Urinary bladder (tissue), 4 donors: Measurements from ENCODE around the gene KRTAP5-6. TPM values are rescaled to one million over a fixed set of nuclear protein-coding genes. Genes with fewer than 3 reads are reported as not detected.

Experiments
- DNase-seq: peaks from one replicate; pipeline ENCODE4 v3.0.0-alpha.2; 2015; ENCODE audit errors: extremely low spot score
- H3K27ac ChIP-seq: one replicate; pipeline ENCODE4 v1.5.1; 2013; ENCODE audit warnings: low read depth, mild to moderate bottlenecking, moderate library complexity
- H3K36me3 ChIP-seq: one replicate; pipeline ENCODE4 v1.6.1; 2013; ENCODE audit warnings: mild to moderate bottlenecking, moderate library complexity; ENCODE audit not compliant: insufficient read depth
- H3K4me1 ChIP-seq: one replicate; pipeline ENCODE4 v1.6.1; 2013; ENCODE audit warnings: mild to moderate bottlenecking, moderate library complexity; ENCODE audit not compliant: insufficient read depth
- H3K4me3 ChIP-seq: one replicate; pipeline ENCODE4 v1.5.1; 2013; ENCODE audit warnings: low read depth, low read length
- WGBS: extraction: QIAGEN DNeasy Blood & Tissue Kit; methylation state at CpG from one replicate; pipeline ENCODE4 v1.1.7; 2013; 5-methylcytosine and 5-hydroxymethylcytosine counted together
- polyA plus RNA-seq: library from polyadenylated mRNA; stranded (reverse); fragments of 200-250 nt; gene quantifications from one replicate; pipeline ENCODE4 v1.2.3, GENCODE V29; 2013
- total RNA-seq: library from RNA; depleted of rRNA; stranded (reverse); fragments of >200 nt; gene quantifications from one replicate; pipeline ENCODE4 v1.2.3, GENCODE V29; 2014
- donor health status: healthy with polysubstance abuse.
- donor health status: healthy.

The KRTAP5-6 gene
- total and polyA plus RNA-seq, 2 donors = not detected

GRCh38 chr11:1744891-1745700, 48.1 kb downstream of the KRTAP5-6 start:
- Histone ChIP-seq H3K4me3 (no peak overlapping the region), H3K36me3 (no peaks in the 10 kb centered on the region), H3K27ac (no peak overlapping the region), H3K4me1 (no peaks in the 10 kb centered on the region)
- 69% methylated on average over 18 of the region's 18 CpGs for WGBS
- DNase-seq = no peak

DNA sequence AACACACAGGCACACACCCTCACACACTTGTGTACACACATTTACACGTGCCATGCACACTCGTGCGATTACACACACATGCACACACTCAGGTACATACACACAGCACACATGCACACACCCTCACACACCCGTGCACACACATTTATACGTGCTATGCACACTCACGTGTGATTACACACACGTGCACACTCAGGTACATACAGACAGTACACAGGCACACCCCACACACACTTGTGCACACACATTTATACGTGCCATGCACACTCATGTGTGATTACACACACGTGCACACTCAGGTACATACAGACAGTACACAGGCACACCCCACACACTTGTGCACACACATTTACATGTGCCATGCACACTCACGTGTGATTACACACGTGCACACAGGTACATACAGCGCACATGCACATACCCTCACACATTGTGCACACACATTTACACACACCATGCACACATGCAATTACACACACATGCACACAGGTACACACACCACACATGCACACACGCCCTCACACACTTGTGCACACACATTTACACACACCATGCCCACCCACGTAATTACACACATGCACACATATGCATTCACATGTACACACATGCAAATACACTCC, 48.8 kb downstream of the KRTAP5-6 start:
- H3K4me1 ChIP-seq = no peaks in the 10 kb centered on the region
- no peak overlapping the region for H3K27ac ChIP-seq
- no peak overlapping the region for H3K4me3 ChIP-seq
- DNase-seq = no peak
- WGBS = 94% methylated on average over 14 of the region's 14 CpGs
- H3K36me3 ChIP-seq = no peaks in the 10 kb centered on the region

DNA sequence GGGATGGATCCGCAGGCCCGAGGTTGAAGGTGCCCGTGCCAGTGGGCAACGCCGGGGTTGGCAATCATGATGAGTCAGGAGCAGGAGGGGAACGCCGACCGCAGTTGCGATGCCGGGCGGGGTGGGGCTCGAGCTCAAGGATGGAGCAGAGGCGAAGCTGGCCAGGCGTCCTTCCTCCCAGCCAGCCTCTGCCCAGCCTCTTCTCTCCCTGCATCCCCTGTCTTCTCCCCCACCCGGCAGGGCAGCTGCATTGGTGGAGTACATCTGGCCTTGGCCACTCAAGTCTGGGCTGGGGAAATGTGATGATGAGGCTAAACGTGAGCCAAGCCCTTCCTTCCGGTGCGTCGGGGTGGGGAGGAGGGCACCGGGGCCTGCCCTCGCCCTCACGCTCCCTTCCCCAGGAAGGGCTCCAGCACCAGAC, 49.5 kb downstream of the KRTAP5-6 start:
- no peaks in the 10 kb centered on the region for H3K36me3 ChIP-seq
- H3K27ac ChIP-seq = no peak overlapping the region
- H3K4me3 ChIP-seq = no peak overlapping the region
- 90% methylated on average over 22 of the region's 22 CpGs for WGBS
- DNase-seq = no peak
- no peaks in the 10 kb centered on the region for H3K4me1 ChIP-seq

DNA sequence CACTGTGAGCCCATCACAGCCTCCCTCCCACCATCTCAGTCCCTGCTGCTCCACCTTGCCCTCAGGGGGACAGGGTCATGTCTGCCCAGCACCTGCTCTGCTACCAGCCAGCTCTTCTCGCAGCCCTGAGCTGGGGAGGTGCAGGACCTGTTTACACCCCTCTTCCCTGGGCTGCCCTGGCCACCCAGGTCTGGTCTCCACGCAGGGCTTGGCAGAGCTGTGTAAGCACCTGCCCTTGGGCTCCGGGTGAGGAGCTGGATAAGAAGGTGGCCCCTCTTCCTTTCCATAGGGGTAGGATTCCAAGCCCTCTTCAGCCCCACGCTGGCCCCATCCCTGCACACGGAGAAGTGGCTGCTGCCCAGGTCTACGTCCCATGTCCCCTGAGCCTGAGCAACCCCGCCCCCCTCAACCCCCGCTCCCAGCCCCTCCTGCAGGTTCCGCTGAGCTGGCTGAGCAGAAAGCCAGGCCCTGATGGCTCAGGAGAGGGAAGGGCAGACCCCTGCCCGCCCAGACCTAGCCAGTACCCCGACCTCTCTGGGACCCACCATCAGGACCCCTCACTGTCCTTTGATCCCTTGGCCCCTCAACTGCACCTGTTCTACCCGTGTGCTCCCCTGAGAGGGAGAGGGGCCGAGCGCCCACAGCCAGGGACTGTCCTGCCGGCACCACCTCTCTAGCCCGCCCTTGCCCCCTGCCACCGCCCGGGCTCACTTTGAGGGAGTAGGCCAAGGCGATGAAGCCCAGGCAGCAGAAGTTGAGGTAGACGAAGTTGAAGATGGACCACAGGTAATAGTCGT, 50.2 kb downstream of the KRTAP5-6 start:
- WGBS = 88% methylated on average over 21 of the region's 21 CpGs
- DNase-seq = no peak

More for the DNA sequence above, 50.2 kb downstream of the KRTAP5-6 start:
- no peak overlapping the region for H3K27ac ChIP-seq
- H3K4me1 ChIP-seq = no peaks in the 10 kb centered on the region
- no peak overlapping the region for H3K4me3 ChIP-seq
- H3K36me3 ChIP-seq = no peaks in the 10 kb centered on the region

Other genes with a start within 250 kb of the KRTAP5-6 start
- gene MOB2, start 210.4 kb upstream of the KRTAP5-6 start, total RNA-seq = 27.5 TPM
- 120 TPM for gene MOB2, start 210.4 kb upstream of the KRTAP5-6 start, polyA plus RNA-seq
- gene DUSP8, start 124.9 kb upstream of the KRTAP5-6 start, total RNA-seq = 0.85 TPM
- 6.8 TPM for gene DUSP8, start 124.9 kb upstream of the KRTAP5-6 start, polyA plus RNA-seq
- gene KRTAP5-1, start 111.9 kb upstream of the KRTAP5-6 start, total RNA-seq = not detected
- gene KRTAP5-1, start 111.9 kb upstream of the KRTAP5-6 start, polyA plus RNA-seq = not detected
- gene KRTAP5-2, start 98.9 kb upstream of the KRTAP5-6 start, total RNA-seq = not detected
- gene KRTAP5-2, start 98.9 kb upstream of the KRTAP5-6 start, polyA plus RNA-seq = not detected
- gene KRTAP5-3, start 88.7 kb upstream of the KRTAP5-6 start, total RNA-seq = not detected
- gene KRTAP5-3, start 88.7 kb upstream of the KRTAP5-6 start, polyA plus RNA-seq = not detected
- not detected for gene KRTAP5-4, start 75.1 kb upstream of the KRTAP5-6 start, total RNA-seq
- not detected for gene KRTAP5-4, start 75.1 kb upstream of the KRTAP5-6 start, polyA plus RNA-seq
- not detected for gene KRTAP5-5, start 67.4 kb upstream of the KRTAP5-6 start, total RNA-seq
- not detected for gene KRTAP5-5, start 67.4 kb upstream of the KRTAP5-6 start, polyA plus RNA-seq
- gene IFITM10, start 53.4 kb downstream of the KRTAP5-6 start, total RNA-seq = 1.0 TPM
- gene IFITM10, start 53.4 kb downstream of the KRTAP5-6 start, polyA plus RNA-seq = 1.9 TPM
- 76.4 TPM for gene CTSD, start 66.7 kb downstream of the KRTAP5-6 start, total RNA-seq
- 495 TPM for gene CTSD, start 66.7 kb downstream of the KRTAP5-6 start, polyA plus RNA-seq
- gene SYT8, start 137.8 kb downstream of the KRTAP5-6 start, total RNA-seq = 3.4 TPM
- gene SYT8, start 137.8 kb downstream of the KRTAP5-6 start, polyA plus RNA-seq = 35.6 TPM
- gene TNNI2, start 141.8 kb downstream of the KRTAP5-6 start, total RNA-seq = 32.6 TPM
- gene TNNI2, start 141.8 kb downstream of the KRTAP5-6 start, polyA plus RNA-seq = 4.6 TPM
- 50.7 TPM for gene LSP1, start 155.9 kb downstream of the KRTAP5-6 start, total RNA-seq
- 160 TPM for gene LSP1, start 155.9 kb downstream of the KRTAP5-6 start, polyA plus RNA-seq
- gene PRR33, start 194.7 kb downstream of the KRTAP5-6 start, total RNA-seq = not detected
- 0.28 TPM for gene PRR33, start 194.7 kb downstream of the KRTAP5-6 start, polyA plus RNA-seq
- gene TNNT3, start 222.5 kb downstream of the KRTAP5-6 start, total RNA-seq = 61.6 TPM
- 39.3 TPM for gene TNNT3, start 222.5 kb downstream of the KRTAP5-6 start, polyA plus RNA-seq